Small intestine (tissue), 7 donors: Measurements from ENCODE around the gene KRTAP4-12. TPM values are rescaled to one million over a fixed set of nuclear protein-coding genes. Genes with fewer than 3 reads are reported as not detected.
"Not testable (repeated sequence)": the region's sequence is repeated elsewhere in the genome, so short reads cannot be mapped to it uniquely, and the experiment has no call there.

Source experiments
- DNase-seq, 2 donors: peaks; one replicate each; pipeline versions ENCODE4 v3.0.0 to v3.0.0-alpha.2; 2013
- FAIRE-seq: peaks from 2 replicates; lab custom pipeline; 2012; peaks lifted over from hg19 to GRCh38; lab: Jason Lieb, UNC
- H3K27ac ChIP-seq, 3 donors: one replicate each; pipeline ENCODE4 v1.5.1; 2013; ENCODE audit warnings: low read length in 2 of 3, mild to moderate bottlenecking in 2 of 3, control low read depth in 1 of 3, inconsistent platforms in 1 of 3, low read depth in 1 of 3, moderate library complexity in 1 of 3
- H3K27me3 ChIP-seq, 3 donors: one replicate each; pipeline ENCODE4 v1.6.1; 2013; ENCODE audit warnings: low read length in 3 of 3, inconsistent platforms in 1 of 3; ENCODE audit not compliant: control insufficient read depth in 3 of 3, insufficient read depth in 3 of 3
- H3K36me3 ChIP-seq, 3 donors: one replicate each; pipeline ENCODE4 v1.6.1; 2013; ENCODE audit warnings: low read length in 3 of 3, inconsistent platforms in 1 of 3, low read depth in 1 of 3, mild to moderate bottlenecking in 1 of 3, moderate library complexity in 1 of 3; ENCODE audit not compliant: control insufficient read depth in 3 of 3, insufficient read depth in 2 of 3
- H3K4me1 ChIP-seq, 3 donors: one replicate each; pipeline ENCODE4 v1.6.1; 2013; ENCODE audit warnings: low read length in 2 of 3, inconsistent platforms in 1 of 3, low read depth in 1 of 3, mild to moderate bottlenecking in 1 of 3, moderate library complexity in 1 of 3; ENCODE audit not compliant: control insufficient read depth in 3 of 3, insufficient read depth in 2 of 3
- H3K4me3 ChIP-seq, 3 donors: one replicate each; pipeline ENCODE4 v1.5.1; 2013; ENCODE audit warnings: low read length in 3 of 3, control low read depth in 1 of 3, inconsistent platforms in 1 of 3, low read depth in 1 of 3, mild to moderate bottlenecking in 1 of 3, moderate library complexity in 1 of 3
- H3K9me3 ChIP-seq, 2 donors: one replicate each; pipeline ENCODE4 v1.6.1; 2013; ENCODE audit warnings: low read depth in 1 of 2, low read length in 1 of 2; ENCODE audit not compliant: control insufficient read depth in 2 of 2, insufficient read depth in 1 of 2
- WGBS, 3 donors: extraction: QIAGEN DNeasy Blood & Tissue Kit; methylation state at CpG; one replicate each; pipeline ENCODE4 v1.1.7; 2013; 5-methylcytosine and 5-hydroxymethylcytosine counted together
- polyA plus RNA-seq, 4 donors: library from polyadenylated mRNA; stranded (reverse) in 3 of 4; unstranded in 1 of 4; fragments of 200-250 nt in 3 of 4; fragments of 120-200 nt in 1 of 4; gene quantifications; one replicate each; pipeline versions ENCODE4 v1.2.1 to v1.2.3, GENCODE V29; 2013
- donor health status: healthy with polysubstance abuse.
- donor health status: control.
- donor health status: control.
- donor health status: Bipolar disorder and iron deficiency.
- donor health status: healthy.

The KRTAP4-12 gene
- polyA plus RNA-seq, 4 donors = not detected

DNA sequence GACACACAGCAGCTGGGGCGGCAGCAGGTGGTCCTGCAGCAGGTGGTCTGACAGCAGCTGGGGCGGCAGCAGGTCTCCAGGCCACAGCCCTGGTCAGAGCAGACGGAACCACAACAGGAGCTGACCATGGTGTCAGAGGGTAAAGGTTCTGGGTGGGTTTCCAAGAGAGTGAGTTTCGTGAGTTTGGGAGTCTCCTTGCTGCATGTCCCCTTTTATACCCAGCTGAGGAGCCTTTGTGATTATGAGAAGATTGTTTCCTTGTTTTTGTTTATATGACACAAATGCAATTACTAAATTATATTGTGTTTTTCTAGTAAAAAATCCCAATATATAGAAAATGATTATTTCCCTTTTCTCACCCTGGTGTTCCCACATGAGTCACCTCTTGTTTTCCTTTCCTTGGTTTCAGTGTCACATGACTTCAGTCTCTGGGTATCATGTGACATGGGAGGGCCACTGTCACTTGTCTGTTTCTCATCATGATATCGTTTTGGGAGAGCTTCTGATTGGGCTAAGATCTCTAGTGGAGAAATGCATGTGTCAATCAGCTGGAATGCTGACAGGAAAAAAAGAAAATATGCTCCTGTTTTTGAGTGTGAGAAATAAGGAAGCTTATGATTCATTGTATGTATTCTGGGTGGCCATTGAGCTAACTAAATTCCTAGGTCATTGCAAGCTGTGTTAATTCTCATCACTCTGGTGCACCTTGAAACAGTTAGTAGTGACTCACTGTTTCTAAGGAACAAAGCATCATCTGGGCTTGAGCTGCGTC lies 16.6 kb upstream of the KRTAP4-12 start, which contains the start of gene KRTAP4-6:
Gene KRTAP4-6, minus strand, starts transcription at position 185 of the 772 bp plus-strand sequence. Its CDS starts 57 bp downstream, at position 128.
- no peaks in the 10 kb centered on the region for H3K4me1 ChIP-seq
- no peaks in the 10 kb centered on the region for H3K27me3 ChIP-seq
- H3K4me3 ChIP-seq = no peak within 1 kb of the TSS
- WGBS, 3 donors = 72 to 84% (median 73%) methylated on average over 5 to 6 of the region's 6 CpGs
- no peak for FAIRE-seq
- no peaks in the 10 kb centered on the region for H3K36me3 ChIP-seq
- no peak for DNase-seq
- H3K27ac ChIP-seq = no peak within 1 kb of the TSS
- peaks cover 0 to 9% of the 10 kb centered on the region in 2 donors for H3K9me3 ChIP-seq

DNA sequence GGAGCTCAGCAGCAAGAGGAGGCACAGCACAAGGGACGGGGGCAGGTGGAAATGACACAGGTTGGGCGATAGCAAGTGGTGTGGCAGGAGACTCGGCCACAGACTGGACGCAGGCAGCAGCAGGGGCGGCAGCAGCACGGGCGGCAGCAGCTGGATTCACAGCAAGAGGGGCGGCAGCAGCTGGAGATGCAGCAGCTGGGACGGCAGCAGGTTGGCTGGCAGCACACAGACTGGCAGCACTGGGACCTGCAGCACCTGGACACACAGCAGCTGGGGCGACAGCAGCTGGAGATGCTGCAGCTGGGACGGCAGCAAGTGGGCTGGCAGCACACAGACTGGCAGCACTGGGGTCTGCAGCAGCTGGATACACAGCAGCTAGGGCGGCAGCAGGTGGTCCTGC lies 15.9 kb upstream of the KRTAP4-12 start:
- not testable (repeated sequence) for FAIRE-seq, H3K27me3 ChIP-seq, DNase-seq, H3K4me1 ChIP-seq, H3K36me3 ChIP-seq, H3K27ac ChIP-seq, H3K9me3 ChIP-seq, H3K4me3 ChIP-seq
- 84 to 90% (median 87%) methylated on average over 12 of the region's 12 CpGs for WGBS, 3 donors

DNA sequence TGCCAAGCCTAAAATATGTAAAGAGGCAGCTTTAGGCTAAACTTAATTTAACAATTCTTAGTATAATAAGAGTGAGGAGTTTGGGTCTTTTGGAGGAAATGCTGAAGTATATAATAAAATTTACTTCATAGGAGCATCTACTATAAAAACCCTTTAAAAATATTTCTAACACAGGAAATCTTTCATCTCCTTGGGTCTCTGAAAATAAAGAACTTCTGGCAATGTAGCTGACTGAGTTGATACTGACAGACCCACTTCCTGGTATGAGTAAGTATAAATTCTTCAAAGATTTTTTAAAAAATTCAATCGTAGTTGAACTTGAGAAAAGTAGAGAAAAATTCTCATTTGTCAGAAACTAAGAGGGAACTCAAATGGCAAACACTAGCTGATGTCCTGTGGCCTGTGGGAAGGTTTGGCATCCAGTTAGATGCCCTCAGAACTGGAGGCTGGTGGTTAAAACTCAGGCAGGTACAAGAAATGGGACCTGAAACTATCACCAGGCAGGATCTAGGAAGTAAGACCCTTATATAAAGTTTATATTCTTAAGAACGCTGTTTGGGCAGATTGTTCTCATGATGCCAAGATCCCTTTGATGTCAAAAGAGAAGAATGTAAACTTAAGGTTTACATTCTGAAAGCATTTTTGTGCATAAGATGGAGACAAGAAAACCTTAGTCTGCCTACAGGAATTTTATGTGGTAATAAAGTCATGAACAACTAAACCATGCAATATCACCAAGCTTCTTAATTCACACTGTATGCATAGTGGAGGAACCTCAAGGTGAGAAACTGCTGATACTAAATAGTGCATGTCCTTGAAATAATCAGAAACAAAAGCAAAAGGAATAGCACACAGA lies 10.1 kb upstream of the KRTAP4-12 start:
- WGBS, 3 donors = 58 to 79% (median 66%) methylated on average over 2 of the region's 2 CpGs
- no peaks in the 10 kb centered on the region for H3K36me3 ChIP-seq
- H3K4me1 ChIP-seq = no peaks in the 10 kb centered on the region
- no peak overlapping the region for H3K4me3 ChIP-seq
- DNase-seq = no peak
- H3K9me3 ChIP-seq = no peaks in the 10 kb centered on the region
- no peaks in the 10 kb centered on the region for H3K27me3 ChIP-seq
- H3K27ac ChIP-seq = no peak overlapping the region
- FAIRE-seq = no peak

DNA sequence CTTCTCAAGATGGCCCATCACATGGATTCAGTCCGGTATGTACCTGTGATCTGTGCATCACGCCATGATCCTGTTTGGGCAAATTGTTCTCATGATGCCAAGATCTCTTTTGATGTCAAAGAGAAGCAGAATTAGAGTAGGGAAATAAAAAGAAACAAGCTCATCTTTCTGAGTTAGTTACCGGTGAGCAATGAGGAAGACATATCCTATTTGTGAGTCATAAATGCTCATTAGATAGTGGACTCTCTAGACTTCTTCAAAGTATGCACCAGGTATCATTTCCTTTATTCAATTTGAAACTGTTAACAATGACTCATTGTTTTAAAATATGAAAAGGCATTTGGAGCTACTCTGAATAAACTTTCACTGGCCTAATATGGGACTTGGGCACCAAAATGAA lies 8.0 kb upstream of the KRTAP4-12 start:
- Histone ChIP-seq H3K4me1 (no peaks in the 10 kb centered on the region), H3K4me3 (no peak overlapping the region), H3K27me3 (no peaks in the 10 kb centered on the region), H3K36me3 (no peaks in the 10 kb centered on the region), H3K9me3 (no peaks in the 10 kb centered on the region), H3K27ac (no peak overlapping the region)
- 61 to 73% (median 64%) methylated on average over 3 of the region's 3 CpGs for WGBS, 3 donors
- FAIRE-seq = no peak
- no peak for DNase-seq

DNA sequence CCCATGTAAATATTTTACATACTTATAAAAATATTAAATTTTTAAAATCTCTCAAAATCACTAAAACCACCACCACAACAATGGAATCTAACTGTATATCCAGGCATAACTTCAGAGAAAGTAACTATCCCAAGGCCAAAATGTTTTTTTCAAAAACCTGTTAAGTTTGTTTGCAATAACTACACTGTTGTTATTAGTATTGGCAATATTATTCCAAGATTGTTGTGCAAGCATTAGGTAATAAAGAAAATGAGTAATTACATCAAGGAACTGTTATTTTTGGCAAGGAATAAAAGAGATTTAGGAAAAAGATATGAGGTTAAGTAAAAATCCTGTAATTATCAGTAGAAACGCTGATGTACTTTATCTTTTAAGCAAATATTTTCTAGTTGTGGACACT lies 3.4 kb upstream of the KRTAP4-12 start:
- no peaks in the 10 kb centered on the region for H3K27me3 ChIP-seq
- H3K9me3 ChIP-seq = no peaks in the 10 kb centered on the region
- DNase-seq (no peak), FAIRE-seq (no peak)
- H3K27ac ChIP-seq = no peak overlapping the region
- H3K4me3 ChIP-seq = no peak overlapping the region
- H3K4me1 ChIP-seq = no peaks in the 10 kb centered on the region
- no peaks in the 10 kb centered on the region for H3K36me3 ChIP-seq
- 11 to 71% (median 34%) methylated on average over 1 of the region's 1 CpG for WGBS, 3 donors

DNA sequence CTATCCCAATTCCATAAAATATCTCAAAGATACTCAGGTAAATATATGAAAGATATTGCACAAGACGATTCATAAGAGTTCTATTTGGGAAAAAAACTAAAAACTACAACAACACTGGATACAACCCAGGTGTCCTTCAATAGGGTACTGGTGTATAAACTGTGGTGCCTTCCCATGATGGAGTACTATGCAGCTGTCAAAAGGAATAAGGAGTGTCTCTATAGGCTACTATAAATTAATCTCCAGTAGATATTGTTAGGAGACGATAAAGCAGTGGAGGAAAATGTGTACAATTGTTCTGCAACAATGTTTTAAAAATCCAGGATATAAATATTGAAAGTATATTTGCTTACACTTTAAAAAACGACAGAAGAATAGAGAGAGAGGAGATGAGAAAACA lies 2.4 kb upstream of the KRTAP4-12 start:
- no peak for DNase-seq
- Histone ChIP-seq H3K9me3 (no peaks in the 10 kb centered on the region), H3K4me1 (no peaks in the 10 kb centered on the region), H3K27me3 (peaks cover 0 to 2% (median 0%) of the 10 kb centered on the region in 3 donors), H3K27ac (no peak overlapping the region), H3K4me3 (no peak overlapping the region), H3K36me3 (no peaks in the 10 kb centered on the region)
- WGBS, 3 donors = 83 to 88% (median 87%) methylated on average over 3 of the region's 3 CpGs
- FAIRE-seq = no peak

DNA sequence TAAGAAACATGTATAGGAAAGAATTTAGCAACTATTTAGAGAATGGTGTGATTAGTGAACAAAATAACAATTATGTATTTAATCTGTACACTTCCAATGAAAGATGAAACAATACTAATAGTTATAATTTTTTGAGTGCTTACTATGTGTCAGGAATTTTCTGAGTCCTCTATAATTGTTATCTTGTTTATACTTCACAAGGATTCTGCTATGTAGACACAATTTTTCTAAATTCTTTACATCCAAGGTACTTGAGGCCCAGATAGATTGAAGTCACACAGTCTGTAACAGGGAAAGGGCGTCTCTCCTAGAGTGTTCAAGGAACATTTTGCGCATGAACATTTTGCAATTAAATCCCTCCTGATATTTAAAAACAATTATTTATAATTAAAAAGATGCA lies 1.1 kb upstream of the KRTAP4-12 start:
- FAIRE-seq = no peak

DNA sequence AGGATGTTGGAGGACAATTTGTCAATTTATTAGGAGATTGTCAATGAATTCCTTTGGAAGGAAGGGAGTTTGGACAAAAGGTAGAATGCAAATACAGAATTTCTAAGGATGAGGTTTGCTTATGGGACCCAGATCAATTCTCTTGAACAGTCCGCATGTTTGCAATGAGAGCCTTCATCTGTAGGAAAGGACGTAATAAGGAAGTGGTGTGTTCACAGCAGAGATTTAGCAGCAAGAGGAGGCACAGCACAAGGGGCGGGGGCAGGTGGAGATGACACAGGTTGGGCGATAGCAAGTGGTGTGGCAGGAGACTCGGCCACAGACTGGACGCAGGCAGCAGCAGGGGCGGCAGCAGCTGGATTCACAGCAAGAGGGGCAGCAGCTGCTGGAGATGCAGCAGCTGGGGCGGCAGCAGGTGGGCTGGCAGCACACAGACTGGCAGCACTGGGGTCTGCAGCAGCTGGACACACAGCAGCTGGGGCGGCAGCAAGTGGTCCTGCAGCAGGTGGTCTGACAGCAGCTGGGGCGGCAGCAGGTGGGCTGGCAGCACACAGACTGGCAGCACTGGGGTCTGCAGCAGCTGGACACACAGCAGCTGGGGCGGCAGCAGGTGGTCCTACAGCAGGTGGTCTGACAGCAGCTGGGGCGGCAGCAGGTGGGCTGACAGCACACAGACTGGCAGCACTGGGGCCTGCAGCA lies 541 bp downstream of the KRTAP4-12 start:
- DNase-seq = not testable (repeated sequence)

More for the DNA sequence above, 1.1 kb upstream of the KRTAP4-12 start:
- Histone ChIP-seq H3K4me3 (no peak overlapping the region), H3K9me3 (no peaks in the 10 kb centered on the region), H3K4me1 (no peaks in the 10 kb centered on the region), H3K36me3 (no peaks in the 10 kb centered on the region), H3K27me3 (peaks cover 0 to 2% (median 0%) of the 10 kb centered on the region in 3 donors), H3K27ac (no peak overlapping the region)
- no peak for DNase-seq
- WGBS, 3 donors = 71 to 97% (median 91%) methylated on average over 2 of the region's 2 CpGs

More for the DNA sequence above, 541 bp downstream of the KRTAP4-12 start:
- H3K4me1 ChIP-seq, FAIRE-seq, H3K27me3 ChIP-seq, H3K27ac ChIP-seq, H3K4me3 ChIP-seq, H3K9me3 ChIP-seq, H3K36me3 ChIP-seq: not testable (repeated sequence)
- WGBS, 3 donors = 73 to 79% (median 76%) methylated on average over 9 to 12 of the region's 12 CpGs
